Measurements from ENCODE around the gene NEK9. TPM values are rescaled to one million over a fixed set of nuclear protein-coding genes. Genes with fewer than 3 reads are reported as not detected.

NEK9 gene
- total RNA-seq (2014; rRNA removed), result 29.6 and 44.5 TPM in 2 replicates
- Bru-seq, nascent RNA, result percentile 72 among the genes with signal in this experiment
- BruChase-seq, experiment 1, labeled RNA remaining after a 6-hour chase, result percentile 76 among the genes with signal in this experiment
- BruChase-seq, experiment 2, labeled RNA remaining after a 2-hour chase, result percentile 78 among the genes with signal in this experiment
- long read RNA-seq, full-length matches to known transcripts, result 13 of 37 reads
- long read RNA-seq, partial matches to known transcripts, result 5 of 37 reads
- long read RNA-seq, other reads (novel, unspliced or antisense), result 19 of 37 reads

GRCh38 chr14:75126679-75127473, at the start of gene NEK9:
TSS of gene NEK9 (minus strand) at chr14:75127048. CDS start at chr14:75126921, 127 bp downstream.
- TSS peak; percentile 80 for BruUV-seq (replicated peaks)
- no peak for TF ChIP-seq EZH2 (IDR thresholded peaks at IDR 0.05; ENCODE audit: low read length, unreplicated experiment)
- no peak for TF ChIP-seq EZH2phosphoT487 (IDR thresholded peaks at IDR 0.05; ENCODE audit: borderline replicate concordance, low read length)
- TF ChIP-seq CTCF (conservative IDR thresholded peaks at IDR 0.05; ENCODE audit: low read depth, low read length), result no peak
- intact Hi-C loops (cut with micrococcal nuclease), result no loop called here

GRCh38 chr14:75176142-75176820, 49.4 kb upstream of the NEK9 start, which contains the start of gene TMED10:
TSS of gene TMED10 (minus strand) at chr14:75176612. CDS start at chr14:75176579, 33 bp downstream.
- TSS peak; percentile 84 for BruUV-seq (replicated peaks)
- Histone ChIP-seq H3K9me2 (replicated peaks; ENCODE audit: low read length) (no peaks in the 10 kb centered on the region), H3K27me3 (ENCODE audit: low read length) (no peaks in the 10 kb centered on the region), H3K4me3 (ENCODE audit: low read length) (peak within 1 kb of the TSS; percentile 100), H3K27ac (ENCODE audit: low read length) (peak within 1 kb of the TSS; percentile 71), H3K9ac (ENCODE audit: low read length) (peak within 1 kb of the TSS; percentile 97), H3F3A (ENCODE audit: low read length, unreplicated experiment) (no peaks in the 10 kb centered on the region), H3K36me3 (ENCODE audit: low read depth, low read length) (no peaks in the 10 kb centered on the region), H2AFZ (ENCODE audit: low read length) (peak within 1 kb of the TSS; percentile 78), H3K9me3 (ENCODE audit: low read length) (no peaks in the 10 kb centered on the region), H3K4me1 (ENCODE audit: insufficient read depth, low read length) (peaks cover 9% of the 10 kb centered on the region; the same call in 1 of the 2 replicates), H3K4me2 (ENCODE audit: low read length) (peak within 1 kb of the TSS; percentile 89), H3K79me2 (ENCODE audit: low read length) (peaks cover 52% of the 10 kb centered on the region), H4K20me1 (ENCODE audit: low read length) (peaks cover 20% of the 10 kb centered on the region)
- DNase-seq (no peak), ATAC-seq (peak; percentile 83)
- TF ChIP-seq CTCF (conservative IDR thresholded peaks at IDR 0.05; ENCODE audit: low read depth, low read length), result no peak
- TF ChIP-seq EZH2phosphoT487 (IDR thresholded peaks at IDR 0.05; ENCODE audit: borderline replicate concordance, low read length), result no peak
- no peak for TF ChIP-seq EZH2 (IDR thresholded peaks at IDR 0.05; ENCODE audit: low read length, unreplicated experiment)
- CTCF ChIA-PET, result no interaction called here
- POLR2A ChIA-PET (ENCODE audit: unreplicated experiment), result interaction anchor here (0.6 kb wide), 2 partner anchors 119 to 327 kb away, joined by 5 to 21 read pairs; no protein-coding TSS in a partner anchor
- intact Hi-C loops (cut with micrococcal nuclease), result loop anchor here (2.0 to 5.0 kb wide), 3 partner anchors 81 to 119 kb away; partner anchors contain the start of gene FOS

More at GRCh38 chr14:75126679-75127473, at the start of gene NEK9:
- ChIA-PET POLR2A (ENCODE audit: unreplicated experiment) (interaction anchor here (0.6 kb wide), 2 partner anchors 178 to 241 kb away, joined by 4 read pairs; no protein-coding TSS in a partner anchor), CTCF (interaction anchor here (0.6 to 1.0 kb wide), 3 partner anchors 26 to 360 kb away, joined by 3 to 8 read pairs (median 4); no protein-coding TSS in a partner anchor)
- Histone ChIP-seq H4K20me1 (ENCODE audit: low read length) (no peaks in the 10 kb centered on the region), H3K4me1 (ENCODE audit: insufficient read depth, low read length) (peaks cover 33% of the 10 kb centered on the region), H3F3A (ENCODE audit: low read length, unreplicated experiment) (no peaks in the 10 kb centered on the region), H3K27ac (ENCODE audit: low read length) (peak within 1 kb of the TSS; percentile 51), H3K9me2 (replicated peaks; ENCODE audit: low read length) (no peaks in the 10 kb centered on the region), H3K4me3 (ENCODE audit: low read length) (peak within 1 kb of the TSS; percentile 82), H3K9ac (ENCODE audit: low read length) (peak within 1 kb of the TSS; percentile 93), H3K27me3 (ENCODE audit: low read length) (no peaks in the 10 kb centered on the region), H3K9me3 (ENCODE audit: low read length) (no peaks in the 10 kb centered on the region), H2AFZ (ENCODE audit: low read length) (peak within 1 kb of the TSS; percentile 99), H3K36me3 (ENCODE audit: low read depth, low read length) (peaks cover 3% of the 10 kb centered on the region; the same call in 1 of the 2 replicates), H3K79me2 (ENCODE audit: low read length) (peaks cover 22% of the 10 kb centered on the region), H3K4me2 (ENCODE audit: low read length) (peak within 1 kb of the TSS; percentile 89)
- DNase-seq, result peak; percentile 80
- peak; percentile 79 for ATAC-seq
